ENCODE results near the gene RAVER1. TPM values are rescaled to one million over a fixed set of nuclear protein-coding genes. Genes with fewer than 3 reads are reported as not detected.

RAVER1 gene
- total and polyA plus RNA-seq, 2 of the 8 experiments (the other 6 are each of a cell fraction or from before 2014, with no cell fraction given) = 5.7 to 70.5 TPM

DNA sequence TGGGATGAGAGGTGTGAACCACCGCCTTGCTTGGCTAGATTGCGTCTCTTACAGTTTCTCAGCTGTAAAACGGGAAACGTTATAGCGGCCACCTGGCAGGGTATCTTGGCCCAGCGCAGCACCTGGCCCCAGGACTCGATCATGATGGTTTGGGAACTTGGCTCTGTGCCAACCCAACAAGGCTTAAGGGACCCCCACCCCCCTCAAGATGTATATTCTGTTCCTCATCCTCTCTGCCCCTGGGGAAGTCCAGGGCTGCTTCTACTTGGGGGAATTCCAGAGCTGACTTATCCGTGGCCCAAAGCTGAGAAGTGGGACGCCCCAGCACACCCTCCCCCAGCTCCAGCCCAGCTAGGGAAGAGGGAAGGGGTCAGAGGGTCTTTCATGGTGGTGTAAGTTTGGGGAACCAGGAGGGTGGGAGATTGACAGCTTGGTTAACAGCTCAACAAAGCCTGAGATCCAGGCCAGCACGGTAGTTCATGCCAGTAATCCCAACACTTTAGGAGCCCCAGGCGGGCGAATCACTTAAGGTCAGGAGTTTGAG is 61.7 kb downstream of the RAVER1 start (continued):
- TF ChIP-seq, protein P1, sequence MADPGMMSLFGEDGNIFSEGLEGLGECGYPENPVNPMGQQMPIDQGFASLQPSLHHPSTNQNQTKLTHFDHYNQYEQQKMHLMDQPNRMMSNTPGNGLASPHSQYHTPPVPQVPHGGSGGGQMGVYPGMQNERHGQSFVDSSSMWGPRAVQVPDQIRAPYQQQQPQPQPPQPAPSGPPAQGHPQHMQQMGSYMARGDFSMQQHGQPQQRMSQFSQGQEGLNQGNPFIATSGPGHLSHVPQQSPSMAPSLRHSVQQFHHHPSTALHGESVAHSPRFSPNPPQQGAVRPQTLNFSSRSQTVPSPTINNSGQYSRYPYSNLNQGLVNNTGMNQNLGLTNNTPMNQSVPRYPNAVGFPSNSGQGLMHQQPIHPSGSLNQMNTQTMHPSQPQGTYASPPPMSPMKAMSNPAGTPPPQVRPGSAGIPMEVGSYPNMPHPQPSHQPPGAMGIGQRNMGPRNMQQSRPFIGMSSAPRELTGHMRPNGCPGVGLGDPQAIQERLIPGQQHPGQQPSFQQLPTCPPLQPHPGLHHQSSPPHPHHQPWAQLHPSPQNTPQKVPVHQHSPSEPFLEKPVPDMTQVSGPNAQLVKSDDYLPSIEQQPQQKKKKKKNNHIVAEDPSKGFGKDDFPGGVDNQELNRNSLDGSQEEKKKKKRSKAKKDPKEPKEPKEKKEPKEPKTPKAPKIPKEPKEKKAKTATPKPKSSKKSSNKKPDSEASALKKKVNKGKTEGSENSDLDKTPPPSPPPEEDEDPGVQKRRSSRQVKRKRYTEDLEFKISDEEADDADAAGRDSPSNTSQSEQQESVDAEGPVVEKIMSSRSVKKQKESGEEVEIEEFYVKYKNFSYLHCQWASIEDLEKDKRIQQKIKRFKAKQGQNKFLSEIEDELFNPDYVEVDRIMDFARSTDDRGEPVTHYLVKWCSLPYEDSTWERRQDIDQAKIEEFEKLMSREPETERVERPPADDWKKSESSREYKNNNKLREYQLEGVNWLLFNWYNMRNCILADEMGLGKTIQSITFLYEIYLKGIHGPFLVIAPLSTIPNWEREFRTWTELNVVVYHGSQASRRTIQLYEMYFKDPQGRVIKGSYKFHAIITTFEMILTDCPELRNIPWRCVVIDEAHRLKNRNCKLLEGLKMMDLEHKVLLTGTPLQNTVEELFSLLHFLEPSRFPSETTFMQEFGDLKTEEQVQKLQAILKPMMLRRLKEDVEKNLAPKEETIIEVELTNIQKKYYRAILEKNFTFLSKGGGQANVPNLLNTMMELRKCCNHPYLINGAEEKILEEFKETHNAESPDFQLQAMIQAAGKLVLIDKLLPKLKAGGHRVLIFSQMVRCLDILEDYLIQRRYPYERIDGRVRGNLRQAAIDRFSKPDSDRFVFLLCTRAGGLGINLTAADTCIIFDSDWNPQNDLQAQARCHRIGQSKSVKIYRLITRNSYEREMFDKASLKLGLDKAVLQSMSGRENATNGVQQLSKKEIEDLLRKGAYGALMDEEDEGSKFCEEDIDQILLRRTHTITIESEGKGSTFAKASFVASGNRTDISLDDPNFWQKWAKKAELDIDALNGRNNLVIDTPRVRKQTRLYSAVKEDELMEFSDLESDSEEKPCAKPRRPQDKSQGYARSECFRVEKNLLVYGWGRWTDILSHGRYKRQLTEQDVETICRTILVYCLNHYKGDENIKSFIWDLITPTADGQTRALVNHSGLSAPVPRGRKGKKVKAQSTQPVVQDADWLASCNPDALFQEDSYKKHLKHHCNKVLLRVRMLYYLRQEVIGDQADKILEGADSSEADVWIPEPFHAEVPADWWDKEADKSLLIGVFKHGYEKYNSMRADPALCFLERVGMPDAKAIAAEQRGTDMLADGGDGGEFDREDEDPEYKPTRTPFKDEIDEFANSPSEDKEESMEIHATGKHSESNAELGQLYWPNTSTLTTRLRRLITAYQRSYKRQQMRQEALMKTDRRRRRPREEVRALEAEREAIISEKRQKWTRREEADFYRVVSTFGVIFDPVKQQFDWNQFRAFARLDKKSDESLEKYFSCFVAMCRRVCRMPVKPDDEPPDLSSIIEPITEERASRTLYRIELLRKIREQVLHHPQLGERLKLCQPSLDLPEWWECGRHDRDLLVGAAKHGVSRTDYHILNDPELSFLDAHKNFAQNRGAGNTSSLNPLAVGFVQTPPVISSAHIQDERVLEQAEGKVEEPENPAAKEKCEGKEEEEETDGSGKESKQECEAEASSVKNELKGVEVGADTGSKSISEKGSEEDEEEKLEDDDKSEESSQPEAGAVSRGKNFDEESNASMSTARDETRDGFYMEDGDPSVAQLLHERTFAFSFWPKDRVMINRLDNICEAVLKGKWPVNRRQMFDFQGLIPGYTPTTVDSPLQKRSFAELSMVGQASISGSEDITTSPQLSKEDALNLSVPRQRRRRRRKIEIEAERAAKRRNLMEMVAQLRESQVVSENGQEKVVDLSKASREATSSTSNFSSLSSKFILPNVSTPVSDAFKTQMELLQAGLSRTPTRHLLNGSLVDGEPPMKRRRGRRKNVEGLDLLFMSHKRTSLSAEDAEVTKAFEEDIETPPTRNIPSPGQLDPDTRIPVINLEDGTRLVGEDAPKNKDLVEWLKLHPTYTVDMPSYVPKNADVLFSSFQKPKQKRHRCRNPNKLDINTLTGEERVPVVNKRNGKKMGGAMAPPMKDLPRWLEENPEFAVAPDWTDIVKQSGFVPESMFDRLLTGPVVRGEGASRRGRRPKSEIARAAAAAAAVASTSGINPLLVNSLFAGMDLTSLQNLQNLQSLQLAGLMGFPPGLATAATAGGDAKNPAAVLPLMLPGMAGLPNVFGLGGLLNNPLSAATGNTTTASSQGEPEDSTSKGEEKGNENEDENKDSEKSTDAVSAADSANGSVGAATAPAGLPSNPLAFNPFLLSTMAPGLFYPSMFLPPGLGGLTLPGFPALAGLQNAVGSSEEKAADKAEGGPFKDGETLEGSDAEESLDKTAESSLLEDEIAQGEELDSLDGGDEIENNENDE (IDR thresholded peaks at IDR 0.05; ENCODE audit: insufficient replicate concordance, low read length) = no peak
- no peak for TF ChIP-seq PHF8 (conservative IDR thresholded peaks at IDR 0.05; ENCODE audit: low read depth, low read length)
- TF ChIP-seq KDM5A (IDR thresholded peaks at IDR 0.05; ENCODE audit: low read length) = no peak
- no peak for TF ChIP-seq TCF12 (IDR thresholded peaks at IDR 0.05; ENCODE audit: low read depth, low read length)
- TF ChIP-seq TBP (IDR thresholded peaks at IDR 0.05; ENCODE audit: low read depth, low read length) = no peak

All from H1 (cell line).